ENCODE data around the gene CHST11. TPM values are rescaled to one million over a fixed set of nuclear protein-coding genes. Genes with fewer than 3 reads are reported as not detected.

The CHST11 gene
- total and polyA plus RNA-seq, 9 of the 15 experiments (the other 6 are each of a cell fraction or from before 2014, with no cell fraction given): 2.3 to 38.7 (median 15.0) TPM

- TF ChIP-seq MTF1 (CRISPR knock-in tag; IDR thresholded peaks at IDR 0.05; ENCODE audit: borderline replicate concordance): no peak
- no peak for TF ChIP-seq PATZ1 (CRISPR knock-in tag; IDR thresholded peaks at IDR 0.05; ENCODE audit: borderline replicate concordance)
- TF ChIP-seq FOXP4 (CRISPR knock-in tag; IDR thresholded peaks at IDR 0.05; ENCODE audit: borderline replicate concordance): no peak
- TF ChIP-seq ZNF395 (CRISPR knock-in tag; IDR thresholded peaks at IDR 0.05): no peak
- TF ChIP-seq KLF1 (tag; IDR thresholded peaks at IDR 0.05): no peak
- no peak for TF ChIP-seq MXD1 (CRISPR knock-in tag; IDR thresholded peaks at IDR 0.05; ENCODE audit: borderline replicate concordance, poor library complexity, severe bottlenecking)
- no peak for TF ChIP-seq GTF2B (IDR thresholded peaks at IDR 0.05; ENCODE audit: extremely low read depth, insufficient read length)
- no peak for TF ChIP-seq HLTF (IDR thresholded peaks at IDR 0.05)
- no peak for TF ChIP-seq ZNF12 (CRISPR knock-in tag; IDR thresholded peaks at IDR 0.05)
- TF ChIP-seq POLR2AphosphoS2 (IDR thresholded peaks at IDR 0.05; ENCODE audit: low read length): no peak
- peak; percentile 60 for TF ChIP-seq DPF2 (IDR thresholded peaks at IDR 0.05)
- no peak for TF ChIP-seq ZNF695 (CRISPR knock-in tag; IDR thresholded peaks at IDR 0.05)
- no peak for TF ChIP-seq IRF2 (CRISPR knock-in tag; IDR thresholded peaks at IDR 0.05)
- no peak for TF ChIP-seq ZNF561 (CRISPR knock-in tag; conservative IDR thresholded peaks at IDR 0.05)
- no peak for TF ChIP-seq HDAC3 (IDR thresholded peaks at IDR 0.05; ENCODE audit: borderline replicate concordance, partially characterized antibody)
- TF ChIP-seq PHTF2 (CRISPR knock-in tag; IDR thresholded peaks at IDR 0.05): no peak
- no peak for TF ChIP-seq PBX2 (CRISPR knock-in tag; IDR thresholded peaks at IDR 0.05; ENCODE audit: low read depth)
- peak; percentile 72 for TF ChIP-seq PBX2 (tag; conservative IDR thresholded peaks at IDR 0.05; ENCODE audit: low read depth)
- no peak for TF ChIP-seq MYNN (IDR thresholded peaks at IDR 0.05)
- no peak for TF ChIP-seq MYNN (CRISPR knock-in tag; IDR thresholded peaks at IDR 0.05)
- TF ChIP-seq CBX1 (IDR thresholded peaks at IDR 0.05; ENCODE audit: low read depth): no peak
Measured at GRCh38 chr12:104462931-104463339, 6.2 kb downstream of the CHST11 start (continued).
